22Rv1 (cell line): ENCODE results near the gene AKT3.

Experiments
- ZFX ChIP-seq: fragments of 450-650 bp; IDR thresholded peaks from 2 replicates; pipeline ENCODE4 v1.6.1; 2017; ENCODE audit warnings: antibody characterized with exemption, borderline replicate concordance
- TF ChIP-seq, protein P1 (sequence below): fragments of 450-650 bp; IDR thresholded peaks from 2 replicates; pipeline ENCODE4 v1.5.1; 2017; ENCODE audit warnings: mild to moderate bottlenecking

DNA sequence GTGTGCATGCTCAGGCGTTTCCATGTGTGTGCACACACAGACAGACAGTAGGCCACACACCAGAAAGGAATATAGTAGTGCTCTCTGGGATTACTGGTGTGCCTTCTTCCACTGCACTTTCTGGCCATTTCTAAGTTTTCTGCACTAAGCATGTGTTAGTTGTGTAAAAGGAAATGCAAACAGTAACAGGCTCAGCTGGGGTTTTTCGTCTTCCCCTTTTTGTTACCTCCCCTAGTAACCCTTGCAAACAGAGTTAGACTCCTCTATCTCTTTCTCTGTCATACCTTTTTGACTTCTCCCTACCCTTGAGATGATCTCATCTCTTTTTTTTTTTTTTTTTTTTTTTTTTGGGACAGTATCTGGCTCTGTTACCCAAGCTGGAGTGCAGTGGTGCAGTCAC is 398.0 kb downstream of the AKT3 start:
- TF ChIP-seq, protein P1, sequence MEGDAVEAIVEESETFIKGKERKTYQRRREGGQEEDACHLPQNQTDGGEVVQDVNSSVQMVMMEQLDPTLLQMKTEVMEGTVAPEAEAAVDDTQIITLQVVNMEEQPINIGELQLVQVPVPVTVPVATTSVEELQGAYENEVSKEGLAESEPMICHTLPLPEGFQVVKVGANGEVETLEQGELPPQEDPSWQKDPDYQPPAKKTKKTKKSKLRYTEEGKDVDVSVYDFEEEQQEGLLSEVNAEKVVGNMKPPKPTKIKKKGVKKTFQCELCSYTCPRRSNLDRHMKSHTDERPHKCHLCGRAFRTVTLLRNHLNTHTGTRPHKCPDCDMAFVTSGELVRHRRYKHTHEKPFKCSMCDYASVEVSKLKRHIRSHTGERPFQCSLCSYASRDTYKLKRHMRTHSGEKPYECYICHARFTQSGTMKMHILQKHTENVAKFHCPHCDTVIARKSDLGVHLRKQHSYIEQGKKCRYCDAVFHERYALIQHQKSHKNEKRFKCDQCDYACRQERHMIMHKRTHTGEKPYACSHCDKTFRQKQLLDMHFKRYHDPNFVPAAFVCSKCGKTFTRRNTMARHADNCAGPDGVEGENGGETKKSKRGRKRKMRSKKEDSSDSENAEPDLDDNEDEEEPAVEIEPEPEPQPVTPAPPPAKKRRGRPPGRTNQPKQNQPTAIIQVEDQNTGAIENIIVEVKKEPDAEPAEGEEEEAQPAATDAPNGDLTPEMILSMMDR = no peak
- TF ChIP-seq ZFX = no peak
